HG03378 (cell line): ENCODE data around the gene GPR153.
"Not testable (repeated sequence)": the region's sequence is repeated elsewhere in the genome, so short reads cannot be mapped to it uniquely, and the experiment has no call there.

Experiments used
- ATAC-seq: cut with Tn5 transposase; IDR thresholded peaks from one replicate; pipeline ENCODE4 v1.9.1; 2021; ENCODE audit warnings: mild to moderate bottlenecking, moderate library complexity; ENCODE audit not compliant: unreplicated experiment

The GPR153 gene

GRCh38 chr1:6235296-6235677, 25.6 kb downstream of the GPR153 start:
- ATAC-seq: peak; percentile 15

GRCh38 chr1:6234502-6235295, 26.2 kb downstream of the GPR153 start:
- ATAC-seq: no peak

GRCh38 chr1:6233376-6233775, 27.5 kb downstream of the GPR153 start:
- ATAC-seq: no peak

GRCh38 chr1:6225651-6226050, 35.2 kb downstream of the GPR153 start:
- ATAC-seq: no peak

- no peak for ATAC-seq
These were observed 36.2 kb downstream of the GPR153 start for GRCh38 chr1:6224718-6225117.

GRCh38 chr1:6223617-6224016, 37.3 kb downstream of the GPR153 start:
- ATAC-seq: no peak

- no peak for ATAC-seq
These were observed 38.3 kb downstream of the GPR153 start for GRCh38 chr1:6222636-6223035.

- no peak for ATAC-seq
These were observed 39.6 kb downstream of the GPR153 start for GRCh38 chr1:6221210-6221784.

- no peak for ATAC-seq
These were observed 40.7 kb downstream of the GPR153 start for GRCh38 chr1:6220236-6220635.

GRCh38 chr1:6219641-6220040, 41.3 kb downstream of the GPR153 start:
- ATAC-seq: not testable (repeated sequence)

GRCh38 chr1:6218375-6219164, 42.3 kb downstream of the GPR153 start:
- ATAC-seq: no peak

- ATAC-seq: no peak
These were observed 48.5 kb downstream of the GPR153 start for GRCh38 chr1:6212193-6212959.

GRCh38 chr1:6211731-6212130, 49.2 kb downstream of the GPR153 start:
- ATAC-seq: no peak

- ATAC-seq: no peak
These were observed 50.1 kb downstream of the GPR153 start for GRCh38 chr1:6210591-6211355.

- ATAC-seq: no peak
These were observed 51.0 kb downstream of the GPR153 start for GRCh38 chr1:6209661-6210580.

GRCh38 chr1:6208723-6209660, 51.9 kb downstream of the GPR153 start:
- ATAC-seq: no peak

- ATAC-seq: no peak
These were observed 53.0 kb downstream of the GPR153 start for GRCh38 chr1:6207921-6208320.
